Uterus (tissue), 2 donors: ENCODE measurements around the gene ARL3.

Experiments
- POLR2A ChIP-seq, 2 donors: fragments of 450-650 bp; IDR thresholded peaks; one replicate each; pipeline ENCODE4 v1.6.1; 2016; ENCODE audit warnings: antibody characterized with exemption in 2 of 2, mild to moderate bottlenecking in 1 of 2, moderate library complexity in 1 of 2
- TF ChIP-seq, protein P1 (sequence below), 4 experiments: fragments of 200-600 bp in 2 of 4; fragments of 450-650 bp in 2 of 4; sonication (generic) in 2 of 4; IDR thresholded peaks; one replicate each; pipeline ENCODE4 v1.5.1; 2016 to 2019; ENCODE audit warnings: antibody characterized with exemption in 4 of 4, mild to moderate bottlenecking in 2 of 4, moderate library complexity in 1 of 4

- TF ChIP-seq, protein P1, sequence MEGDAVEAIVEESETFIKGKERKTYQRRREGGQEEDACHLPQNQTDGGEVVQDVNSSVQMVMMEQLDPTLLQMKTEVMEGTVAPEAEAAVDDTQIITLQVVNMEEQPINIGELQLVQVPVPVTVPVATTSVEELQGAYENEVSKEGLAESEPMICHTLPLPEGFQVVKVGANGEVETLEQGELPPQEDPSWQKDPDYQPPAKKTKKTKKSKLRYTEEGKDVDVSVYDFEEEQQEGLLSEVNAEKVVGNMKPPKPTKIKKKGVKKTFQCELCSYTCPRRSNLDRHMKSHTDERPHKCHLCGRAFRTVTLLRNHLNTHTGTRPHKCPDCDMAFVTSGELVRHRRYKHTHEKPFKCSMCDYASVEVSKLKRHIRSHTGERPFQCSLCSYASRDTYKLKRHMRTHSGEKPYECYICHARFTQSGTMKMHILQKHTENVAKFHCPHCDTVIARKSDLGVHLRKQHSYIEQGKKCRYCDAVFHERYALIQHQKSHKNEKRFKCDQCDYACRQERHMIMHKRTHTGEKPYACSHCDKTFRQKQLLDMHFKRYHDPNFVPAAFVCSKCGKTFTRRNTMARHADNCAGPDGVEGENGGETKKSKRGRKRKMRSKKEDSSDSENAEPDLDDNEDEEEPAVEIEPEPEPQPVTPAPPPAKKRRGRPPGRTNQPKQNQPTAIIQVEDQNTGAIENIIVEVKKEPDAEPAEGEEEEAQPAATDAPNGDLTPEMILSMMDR (IDR thresholded peaks at IDR 0.05), result no peak
- no peak for TF ChIP-seq POLR2A (IDR thresholded peaks at IDR 0.05)
Measured at GRCh38 chr10:102634686-102635085, 79.5 kb downstream of the ARL3 start.
